G401.6 (cell line): ENCODE measurements around the gene SNX7.

ENCODE experiments used
- FAIRE-seq: peaks from 2 replicates; lab custom pipeline; 2012; peaks lifted over from hg19 to GRCh38; lab: Jason Lieb, UNC

SNX7 gene

GRCh38 chr1:98698625-98699024, 37.1 kb downstream of the SNX7 start:
- no peak for FAIRE-seq

- FAIRE-seq, result no peak
These were observed 38.7 kb downstream of the SNX7 start for GRCh38 chr1:98700228-98700627.

- FAIRE-seq, result no peak
These were observed 41.5 kb downstream of the SNX7 start for GRCh38 chr1:98702976-98703375.

- no peak for FAIRE-seq
These were observed 43.0 kb downstream of the SNX7 start for GRCh38 chr1:98704474-98704873.

GRCh38 chr1:98704971-98705370, 43.5 kb downstream of the SNX7 start:
- FAIRE-seq, result no peak

- FAIRE-seq, result no peak
These were observed 44.1 kb downstream of the SNX7 start for GRCh38 chr1:98705591-98705990.

GRCh38 chr1:98706173-98706843, 44.8 kb downstream of the SNX7 start:
- FAIRE-seq, result no peak

GRCh38 chr1:98707556-98707955, 46.0 kb downstream of the SNX7 start:
- no peak for FAIRE-seq

GRCh38 chr1:98709906-98710305, 48.4 kb downstream of the SNX7 start:
- FAIRE-seq, result no peak

- no peak for FAIRE-seq
These were observed 62.1 kb downstream of the SNX7 start for GRCh38 chr1:98723574-98723973.

GRCh38 chr1:98732985-98733781, 71.7 kb downstream of the SNX7 start:
- FAIRE-seq, result no peak

GRCh38 chr1:98733782-98734112, 72.2 kb downstream of the SNX7 start:
- FAIRE-seq, result no peak

GRCh38 chr1:98735756-98736155, 74.2 kb downstream of the SNX7 start:
- no peak for FAIRE-seq

GRCh38 chr1:98737835-98738234, 76.3 kb downstream of the SNX7 start:
- no peak for FAIRE-seq

GRCh38 chr1:98739762-98740161, 78.2 kb downstream of the SNX7 start:
- no peak for FAIRE-seq

GRCh38 chr1:98741164-98741563, 79.6 kb downstream of the SNX7 start:
- FAIRE-seq, result no peak

GRCh38 chr1:98749152-98749756, 87.7 kb downstream of the SNX7 start:
- peak; percentile 71 for FAIRE-seq

- FAIRE-seq, result no peak
These were observed 92.7 kb downstream of the SNX7 start for GRCh38 chr1:98754176-98754575.

GRCh38 chr1:98761219-98761865, 99.8 kb downstream of the SNX7 start:
- no peak for FAIRE-seq

- no peak for FAIRE-seq
These were observed 102.1 kb downstream of the SNX7 start for GRCh38 chr1:98763488-98764150.

- FAIRE-seq, result no peak
These were observed 103.0 kb downstream of the SNX7 start for GRCh38 chr1:98764485-98764884.

- no peak for FAIRE-seq
These were observed 104.7 kb downstream of the SNX7 start for GRCh38 chr1:98766255-98766654.

- FAIRE-seq, result no peak
These were observed 107.6 kb downstream of the SNX7 start for GRCh38 chr1:98769162-98769561.
